GM03348 (cell line): ENCODE data around the gene KL.

Experiments
- DNase-seq: peaks from one replicate; pipeline ENCODE4 v3.0.0; 2012; ENCODE audit warnings: low spot score

KL gene

GRCh38 chr13:33016414-33017322 lies at the start of gene KL:
Gene KL, plus strand, starts transcription at chr13:33016423. Its CDS starts 18 bp downstream, at chr13:33016441.
- DNase-seq, result peak; percentile 27

GRCh38 chr13:32967584-32968182 lies 48.5 kb upstream of the KL start:
- DNase-seq, result no peak

DNA sequence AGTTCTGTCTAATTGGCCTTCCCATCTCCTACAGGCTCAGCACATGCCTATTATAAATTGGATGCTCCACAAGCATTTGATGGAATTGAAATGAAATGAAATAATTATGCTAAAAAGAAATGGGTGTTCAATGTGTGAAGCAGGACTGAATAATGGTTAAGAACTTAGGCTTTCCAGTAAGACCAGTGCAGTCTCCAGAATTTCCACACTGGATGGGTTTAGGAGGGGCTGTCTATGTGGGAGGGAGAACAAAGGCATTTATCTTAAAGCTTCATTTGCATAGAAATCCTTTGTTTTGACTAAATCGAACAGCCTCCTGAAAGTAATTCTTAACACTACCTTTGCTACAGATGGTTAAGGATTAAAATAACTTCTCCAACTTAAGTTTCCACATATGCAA lies 47.9 kb upstream of the KL start:
- DNase-seq, result no peak

DNA sequence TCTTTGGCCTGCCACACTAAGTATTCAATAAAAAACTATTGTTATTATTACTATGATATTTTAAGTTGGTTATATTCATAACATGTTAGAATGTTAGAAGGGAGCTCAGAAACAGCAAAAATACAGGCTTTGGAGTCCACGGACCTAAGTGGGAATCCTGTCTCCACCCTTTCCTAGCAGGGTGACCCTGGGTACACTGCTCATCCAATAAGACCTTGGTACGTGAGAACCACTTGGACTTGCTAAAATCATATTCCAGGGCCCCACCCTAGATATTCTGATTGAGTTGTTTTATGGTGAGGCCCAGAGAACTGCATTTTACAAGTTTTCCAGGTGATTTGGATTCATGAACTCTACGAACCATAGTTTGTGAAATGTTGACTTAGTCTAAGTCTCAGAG lies 47.4 kb upstream of the KL start:
- DNase-seq, result no peak

DNA sequence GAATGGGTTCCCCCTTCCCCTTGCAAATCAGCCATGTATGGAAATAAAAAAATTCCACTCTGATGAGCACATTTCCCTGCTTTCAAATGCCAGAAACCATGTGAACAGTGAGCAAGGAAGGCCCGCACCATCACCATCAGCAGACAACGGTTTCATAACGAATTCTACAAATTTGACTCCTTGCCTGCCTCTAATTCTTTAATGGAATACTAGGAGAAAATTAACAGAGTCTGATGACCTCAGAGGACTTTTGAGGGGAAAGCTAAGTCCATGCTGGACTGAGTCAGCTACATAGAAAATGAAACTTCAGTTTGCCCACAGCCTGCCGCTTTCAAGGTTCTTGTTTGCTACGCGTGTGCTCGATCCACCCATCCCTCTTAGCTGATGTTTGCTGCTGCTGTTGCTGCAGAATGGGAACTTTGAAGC lies 46.7 kb upstream of the KL start:
- DNase-seq, result peak; percentile 58

GRCh38 chr13:32976056-32976805 lies 40.0 kb upstream of the KL start:
- no peak for DNase-seq

GRCh38 chr13:32976912-32977311 lies 39.3 kb upstream of the KL start:
- no peak for DNase-seq

- DNase-seq, result no peak
Observed at GRCh38 chr13:32977321-32977720, 38.9 kb upstream of the KL start.

- DNase-seq, result no peak
Observed at GRCh38 chr13:32978278-32978677, 37.9 kb upstream of the KL start.

DNA sequence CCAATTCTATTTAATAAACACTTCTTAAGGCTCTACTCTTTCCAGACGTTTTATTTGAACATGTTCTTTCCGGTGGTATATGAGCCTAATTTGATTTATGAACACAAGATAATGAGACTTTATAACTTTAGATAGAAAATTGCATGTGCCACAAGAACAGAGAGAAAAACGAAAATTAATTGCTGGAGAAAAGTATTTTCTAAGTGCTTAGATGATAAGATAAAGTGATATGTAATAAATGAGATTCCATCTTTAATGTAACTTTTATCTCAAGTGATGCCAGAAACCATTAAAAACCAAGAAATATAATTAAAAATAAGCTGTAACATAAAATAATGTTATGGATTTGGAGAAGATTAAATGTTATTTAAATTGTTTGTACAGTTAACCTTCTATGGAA lies 33.2 kb upstream of the KL start:
- DNase-seq, result no peak

DNA sequence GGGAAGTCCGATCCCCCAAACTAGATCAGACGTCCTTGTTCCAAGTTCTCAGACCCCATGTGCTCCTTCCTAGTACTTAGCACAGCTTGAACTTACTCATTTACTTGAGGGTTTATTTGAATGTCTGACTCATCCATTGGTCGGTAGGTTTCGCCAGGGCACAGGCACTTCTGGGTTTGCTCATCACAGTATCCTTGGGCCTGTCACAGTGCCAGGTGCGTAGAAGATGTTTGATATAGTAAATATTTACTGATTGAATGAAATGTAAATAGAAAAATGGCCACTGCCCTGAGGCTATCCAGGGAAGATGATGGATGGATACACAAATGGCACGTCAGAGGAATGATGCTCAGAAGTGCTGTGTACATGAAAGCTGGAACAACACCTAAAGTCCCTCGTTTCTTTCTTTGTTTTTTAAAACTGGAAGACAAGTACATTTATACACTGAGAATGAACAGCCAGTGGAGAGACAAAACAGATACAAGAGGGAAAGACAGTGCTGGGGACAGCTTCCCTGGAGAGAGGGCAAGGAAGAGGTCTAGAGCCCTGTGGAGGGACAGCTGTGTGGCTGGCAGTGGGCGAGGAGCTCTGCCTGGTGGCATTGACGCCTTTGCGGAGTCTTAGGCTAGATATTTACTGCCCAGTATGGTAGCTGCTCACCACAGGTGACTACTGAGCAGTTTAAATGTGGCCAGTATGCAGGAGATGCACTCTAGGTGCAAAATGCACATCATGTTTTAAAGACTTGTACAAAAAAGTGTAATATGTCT lies 31.2 kb upstream of the KL start:
- DNase-seq, result no peak

DNA sequence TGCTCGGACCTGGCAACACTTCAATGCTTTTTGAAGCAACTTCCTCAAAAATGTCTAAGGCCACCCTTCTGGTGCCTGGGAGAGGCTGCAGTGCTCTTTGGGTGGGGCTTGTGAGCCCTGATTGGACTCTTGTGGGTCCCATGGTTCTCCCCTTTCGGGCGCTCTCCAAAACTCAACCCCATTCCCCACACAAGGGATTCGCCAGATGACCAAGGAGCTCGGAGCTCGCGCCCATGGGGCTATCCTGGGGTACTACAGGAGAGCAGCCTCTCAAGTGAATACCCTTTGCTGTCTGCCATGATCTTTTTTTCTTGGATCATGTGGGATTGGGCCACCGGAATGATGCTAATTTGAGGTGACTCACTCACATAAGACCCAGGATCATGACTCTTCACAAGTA lies 29.7 kb upstream of the KL start:
- no peak for DNase-seq

DNA sequence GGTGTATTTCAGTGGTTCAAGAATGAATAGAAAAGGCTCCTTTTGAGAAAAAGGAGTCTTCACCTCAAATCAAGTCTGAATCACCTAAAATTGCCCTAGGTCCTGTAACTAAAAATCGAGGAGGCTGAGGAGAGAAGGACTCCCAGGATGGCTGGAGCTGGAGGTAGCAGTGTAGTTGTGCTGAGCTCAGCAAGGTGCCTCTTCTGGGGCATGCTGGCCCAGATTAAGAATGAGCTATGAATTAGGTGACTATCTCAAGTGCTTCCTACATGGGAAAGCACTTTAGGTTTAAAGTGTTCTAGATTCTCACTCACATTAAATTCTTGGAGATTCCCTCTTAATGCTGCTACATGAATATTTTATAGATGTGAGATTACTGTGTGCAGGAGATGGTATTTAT lies 28.8 kb upstream of the KL start:
- DNase-seq, result no peak

GRCh38 chr13:32988608-32989289 lies 27.5 kb upstream of the KL start:
- no peak for DNase-seq

GRCh38 chr13:32989290-32989667 lies 26.9 kb upstream of the KL start:
- no peak for DNase-seq

DNA sequence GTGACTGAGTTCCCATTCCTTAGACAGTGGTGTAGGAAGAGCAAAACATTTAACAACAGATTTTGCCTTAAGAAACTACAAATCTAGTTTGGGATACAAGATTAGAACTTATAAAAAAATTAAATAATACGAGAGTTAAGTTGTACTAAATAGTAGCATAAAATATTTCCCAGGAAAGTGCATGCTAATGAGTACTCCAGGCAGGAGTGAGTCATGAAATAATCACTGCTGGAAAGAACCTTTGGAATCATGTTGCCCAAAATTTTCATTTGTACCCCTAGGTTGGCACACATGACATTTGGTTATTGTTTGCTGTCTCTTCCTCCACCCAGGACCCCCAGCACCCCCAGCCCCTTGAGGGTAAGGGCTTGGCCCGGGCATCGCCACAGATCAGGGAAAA lies 26.3 kb upstream of the KL start:
- DNase-seq, result peak; percentile 16

GRCh38 chr13:32993145-32993544 lies 23.1 kb upstream of the KL start:
- no peak for DNase-seq

GRCh38 chr13:32997399-32997798 lies 18.8 kb upstream of the KL start:
- DNase-seq, result no peak

DNA sequence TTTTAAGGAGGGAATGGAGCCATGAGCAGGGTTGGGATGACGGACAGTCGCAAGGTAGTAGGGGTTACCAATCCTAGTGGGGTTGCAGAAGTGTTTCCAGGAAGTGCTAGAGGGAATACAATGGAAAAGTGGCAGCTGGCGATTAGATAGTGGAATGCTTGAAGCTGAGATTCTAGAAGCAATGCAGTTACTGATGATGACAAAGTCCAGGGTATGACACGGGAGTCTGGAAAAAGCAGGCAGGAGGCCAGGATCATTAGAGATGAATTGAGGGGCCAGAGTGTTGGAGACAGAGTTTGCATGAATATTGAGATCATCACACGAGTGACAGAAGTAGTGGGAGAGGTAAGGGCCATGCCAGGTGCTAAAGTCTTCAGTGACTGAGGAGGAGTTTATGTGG lies 17.3 kb upstream of the KL start:
- DNase-seq, result no peak

- no peak for DNase-seq
Observed at GRCh38 chr13:33000365-33000764, 15.9 kb upstream of the KL start.

GRCh38 chr13:33003458-33004019 lies 12.7 kb upstream of the KL start:
- no peak for DNase-seq
